ENCODE results near the gene ERP29. TPM values are rescaled to one million over a fixed set of nuclear protein-coding genes. Genes with fewer than 3 reads are reported as not detected.
"Not testable (repeated sequence)": the region's sequence is repeated elsewhere in the genome, so short reads cannot be mapped to it uniquely, and the experiment has no call there.

Gene ERP29
- total and polyA plus RNA-seq, 7 donors: 15.3 to 38.7 (median 24.3) TPM

DNA sequence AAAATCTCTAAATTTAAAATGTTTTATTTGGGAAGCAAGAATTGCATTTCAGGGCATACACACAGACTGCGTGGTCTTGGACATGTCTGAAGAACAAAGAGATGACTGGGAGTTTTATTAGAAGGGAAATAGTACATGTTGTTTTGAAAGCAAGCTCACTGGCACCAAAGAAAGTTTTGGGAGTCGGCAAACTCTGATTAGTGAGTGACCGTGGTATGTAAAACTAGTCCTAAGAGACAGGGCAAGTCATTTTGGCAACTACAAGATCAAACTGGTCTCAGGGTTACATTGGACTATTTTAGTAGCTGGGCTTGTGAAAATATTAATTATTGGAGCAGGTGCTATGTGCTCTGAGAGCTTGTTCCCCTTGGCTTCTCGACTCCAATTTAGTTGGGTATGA lies 15.2 kb upstream of the ERP29 start:
- H3K4me3 ChIP-seq: no peak overlapping the region
- intact Hi-C loops (cut with DNase I): no loop called here
- TF ChIP-seq CTCF (IDR thresholded peaks at IDR 0.05): no peak
- peaks cover 0 to 2% of the 10 kb centered on the region in 2 donors for H3K36me3 ChIP-seq (ENCODE audit: insufficient read depth in 1 of 2, low read depth in 1 of 2)
- ATAC-seq (peak in 2 of 4 donors; percentile 16 to 54), DNase-seq (no peak)
- H3K27me3 ChIP-seq (ENCODE audit: insufficient read depth in 3 of 3, low read length in 2 of 3): no peaks in the 10 kb centered on the region
- 36 to 63% (median 39%) methylated on average over 4 of the region's 4 CpGs for WGBS, 3 donors
- no peak overlapping the region for H3K27ac ChIP-seq
- H3K9me3 ChIP-seq: no peaks in the 10 kb centered on the region
- no peaks in the 10 kb centered on the region for H3K4me1 ChIP-seq

- not testable (repeated sequence) for H3K4me1 ChIP-seq
These were observed 14.1 kb upstream of the ERP29 start for GRCh38 chr12:111999129-111999528.

DNA sequence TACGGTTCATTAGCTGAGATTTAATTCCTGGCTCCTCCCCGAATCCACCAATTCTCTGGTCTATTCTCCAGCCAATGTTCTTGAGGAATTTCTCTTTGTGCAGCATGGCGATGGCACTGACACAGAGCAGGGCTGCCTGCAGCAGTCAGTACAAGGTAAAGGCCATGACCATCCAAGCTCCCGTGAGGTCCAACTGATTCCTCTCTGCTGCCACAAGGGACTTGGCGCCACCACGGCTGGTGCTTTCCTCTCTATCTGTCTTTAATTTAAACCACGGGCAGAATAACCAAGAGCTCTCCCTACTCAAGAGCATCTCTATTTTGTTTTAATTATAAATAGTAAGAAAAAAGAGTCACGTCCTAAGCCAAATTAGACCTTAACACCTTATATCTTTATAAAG lies 12.4 kb upstream of the ERP29 start:
- no peaks in the 10 kb centered on the region for H3K9me3 ChIP-seq
- ATAC-seq (no peak), DNase-seq (no peak)
- H3K4me3 ChIP-seq: no peak overlapping the region
- 87 to 94% (median 91%) methylated on average over 8 of the region's 8 CpGs for WGBS, 3 donors
- H3K36me3 ChIP-seq (ENCODE audit: insufficient read depth in 1 of 2, low read depth in 1 of 2): peaks cover 2 to 5% of the 10 kb centered on the region in 2 donors
- peaks cover 2% of the 10 kb centered on the region for H3K4me1 ChIP-seq
- no peaks in the 10 kb centered on the region for H3K27me3 ChIP-seq (ENCODE audit: insufficient read depth in 3 of 3, low read length in 2 of 3)
- no peak for TF ChIP-seq CTCF (IDR thresholded peaks at IDR 0.05)
- intact Hi-C loops (cut with DNase I): no loop called here
- no peak overlapping the region for H3K27ac ChIP-seq

More at GRCh38 chr12:111999129-111999528, 14.1 kb upstream of the ERP29 start:
- DNase-seq; intact Hi-C loops (cut with DNase I); ATAC-seq; H3K4me3 ChIP-seq; H3K27ac ChIP-seq; H3K36me3 ChIP-seq (ENCODE audit: insufficient read depth in 1 of 2, low read depth in 1 of 2); H3K9me3 ChIP-seq; H3K27me3 ChIP-seq (ENCODE audit: insufficient read depth in 3 of 3, low read length in 2 of 3): not testable (repeated sequence)
- WGBS, 3 donors: 92 to 98% (median 95%) methylated on average over 9 of the region's 9 CpGs

- no peak overlapping the region for H3K4me3 ChIP-seq
These were observed 11.7 kb upstream of the ERP29 start for GRCh38 chr12:112001576-112001975.

GRCh38 chr12:112004041-112004440 lies 9.2 kb upstream of the ERP29 start:
- ATAC-seq: no peak
- Histone ChIP-seq H3K4me1 (peaks cover 17% of the 10 kb centered on the region), H3K9me3 (no peaks in the 10 kb centered on the region), H3K4me3 (no peak overlapping the region), H3K27me3 (ENCODE audit: insufficient read depth in 3 of 3, low read length in 2 of 3) (no peaks in the 10 kb centered on the region), H3K27ac (no peak overlapping the region), H3K36me3 (ENCODE audit: insufficient read depth in 1 of 2, low read depth in 1 of 2) (peaks cover 2 to 5% of the 10 kb centered on the region in 2 donors)
- intact Hi-C loops (cut with DNase I): no loop called here
- TF ChIP-seq CTCF (IDR thresholded peaks at IDR 0.05): no peak
- WGBS, 3 donors: 95 to 100% (median 96%) methylated on average over 3 of the region's 3 CpGs
- no peak for DNase-seq

More at GRCh38 chr12:112001576-112001975, 11.7 kb upstream of the ERP29 start:
- Histone ChIP-seq H3K9me3 (no peaks in the 10 kb centered on the region), H3K4me1 (peaks cover 10% of the 10 kb centered on the region), H3K36me3 (ENCODE audit: insufficient read depth in 1 of 2, low read depth in 1 of 2) (peaks cover 2 to 5% of the 10 kb centered on the region in 2 donors), H3K27me3 (ENCODE audit: insufficient read depth in 3 of 3, low read length in 2 of 3) (no peaks in the 10 kb centered on the region), H3K27ac (no peak overlapping the region)
- ATAC-seq: no peak
- intact Hi-C loops (cut with DNase I): no loop called here
- no peak for DNase-seq
- TF ChIP-seq CTCF (IDR thresholded peaks at IDR 0.05): no peak
